Measurements from ENCODE around the gene NFATC1.

Gene NFATC1

DNA sequence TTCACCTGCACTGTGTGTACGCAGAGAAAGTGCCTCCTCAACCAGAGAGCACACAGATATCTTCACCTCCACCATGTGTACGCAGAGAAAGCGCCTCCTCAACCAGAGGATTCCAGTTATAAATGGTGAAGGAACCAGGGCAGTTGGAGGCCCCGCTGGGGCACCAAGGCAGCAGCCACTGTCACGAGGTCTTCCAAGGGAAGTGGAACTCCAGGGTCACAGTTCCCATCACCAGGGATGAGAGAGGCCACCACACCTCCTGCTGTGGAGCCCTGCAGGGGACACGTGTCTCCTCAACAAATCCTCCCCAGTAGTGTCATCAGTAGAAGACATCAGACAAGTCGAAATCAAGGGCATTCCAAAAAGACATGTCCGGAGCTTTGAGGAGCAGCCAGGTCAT, 28.2 kb upstream of the NFATC1 start:
- TF ChIP-seq, protein P1, sequence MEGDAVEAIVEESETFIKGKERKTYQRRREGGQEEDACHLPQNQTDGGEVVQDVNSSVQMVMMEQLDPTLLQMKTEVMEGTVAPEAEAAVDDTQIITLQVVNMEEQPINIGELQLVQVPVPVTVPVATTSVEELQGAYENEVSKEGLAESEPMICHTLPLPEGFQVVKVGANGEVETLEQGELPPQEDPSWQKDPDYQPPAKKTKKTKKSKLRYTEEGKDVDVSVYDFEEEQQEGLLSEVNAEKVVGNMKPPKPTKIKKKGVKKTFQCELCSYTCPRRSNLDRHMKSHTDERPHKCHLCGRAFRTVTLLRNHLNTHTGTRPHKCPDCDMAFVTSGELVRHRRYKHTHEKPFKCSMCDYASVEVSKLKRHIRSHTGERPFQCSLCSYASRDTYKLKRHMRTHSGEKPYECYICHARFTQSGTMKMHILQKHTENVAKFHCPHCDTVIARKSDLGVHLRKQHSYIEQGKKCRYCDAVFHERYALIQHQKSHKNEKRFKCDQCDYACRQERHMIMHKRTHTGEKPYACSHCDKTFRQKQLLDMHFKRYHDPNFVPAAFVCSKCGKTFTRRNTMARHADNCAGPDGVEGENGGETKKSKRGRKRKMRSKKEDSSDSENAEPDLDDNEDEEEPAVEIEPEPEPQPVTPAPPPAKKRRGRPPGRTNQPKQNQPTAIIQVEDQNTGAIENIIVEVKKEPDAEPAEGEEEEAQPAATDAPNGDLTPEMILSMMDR (IDR thresholded peaks at IDR 0.05; ENCODE audit: low read depth, low read length, missing control alignments) = no peak
- no peak for DNase-seq (ENCODE audit: low read depth)
- no peak overlapping the region for H3K4me3 ChIP-seq (ENCODE audit: low read depth, low read length)

DNA sequence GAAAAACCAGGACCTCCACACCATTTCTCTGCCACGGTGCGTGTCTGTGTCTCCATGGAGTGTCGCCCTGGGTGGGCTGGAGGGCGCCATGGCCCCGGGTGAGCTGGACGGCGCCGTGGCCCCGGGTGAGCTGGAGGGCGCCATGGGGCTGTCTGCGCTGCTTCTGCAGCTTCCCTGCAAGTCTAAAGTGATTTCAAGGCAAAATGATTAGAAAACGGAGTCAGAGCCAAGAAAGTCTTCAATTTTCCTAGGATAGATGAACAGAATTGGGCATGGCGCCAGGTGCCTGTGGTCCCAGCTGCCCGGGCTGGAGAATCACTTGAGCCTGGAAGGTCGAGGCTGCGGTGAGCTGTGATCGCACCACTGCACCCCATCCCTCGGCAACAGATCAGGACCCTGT, 27.7 kb upstream of the NFATC1 start:
- TF ChIP-seq, protein P1 (IDR thresholded peaks at IDR 0.05; ENCODE audit: low read depth, low read length, missing control alignments) = no peak
- H3K4me3 ChIP-seq (ENCODE audit: low read depth, low read length) = no peak overlapping the region
- DNase-seq (ENCODE audit: low read depth) = no peak

DNA sequence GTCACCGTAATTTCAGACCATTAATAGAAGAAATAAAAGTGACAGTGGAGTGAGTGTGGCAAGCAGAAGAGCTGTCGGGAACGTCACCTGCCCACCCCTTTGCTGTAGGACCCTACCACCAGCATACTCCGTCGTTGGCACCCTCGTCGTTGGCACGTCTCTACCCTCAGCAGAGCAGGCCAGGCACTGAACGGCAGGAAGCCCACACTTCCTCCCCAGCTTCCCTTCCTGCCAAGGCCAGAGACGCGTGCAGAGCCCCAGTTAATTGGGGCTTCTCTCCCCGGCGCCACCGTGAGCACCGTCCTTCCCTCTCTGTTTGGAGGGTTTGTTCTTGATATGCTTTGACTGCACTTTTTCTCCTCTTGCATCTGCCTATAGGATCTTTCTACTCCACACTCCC, 27.0 kb upstream of the NFATC1 start:
- TF ChIP-seq, protein P1 (IDR thresholded peaks at IDR 0.05; ENCODE audit: low read depth, low read length, missing control alignments) = no peak
- DNase-seq (ENCODE audit: low read depth) = no peak
- no peak overlapping the region for H3K4me3 ChIP-seq (ENCODE audit: low read depth, low read length)

DNA sequence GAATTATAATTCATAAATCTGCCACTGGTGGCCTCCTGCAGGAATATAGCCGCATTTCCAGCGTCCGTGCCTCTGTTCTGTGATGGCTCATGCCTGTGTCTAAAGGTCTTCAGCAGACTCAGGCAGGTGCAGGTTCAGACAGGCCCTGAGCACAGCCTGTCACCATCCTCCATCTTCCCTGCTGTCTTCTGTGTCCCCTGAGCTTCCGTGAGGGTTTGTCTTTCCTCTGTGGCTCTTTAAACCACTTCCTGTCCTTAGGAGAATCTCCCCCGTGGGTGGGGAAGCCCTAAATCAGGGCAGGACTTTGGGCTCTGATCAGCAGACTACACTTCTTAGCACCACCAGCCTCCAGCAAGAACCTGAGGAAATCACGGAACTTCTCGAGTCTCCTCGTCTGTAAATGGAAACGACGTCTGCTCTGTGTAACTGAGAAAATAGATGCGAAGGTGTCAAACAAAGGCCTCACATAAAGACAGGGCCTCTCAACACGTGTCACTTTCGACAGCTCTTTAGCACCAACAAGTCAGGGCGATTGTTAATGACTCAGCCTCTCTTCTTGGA, 24.1 kb upstream of the NFATC1 start:
- no peak for DNase-seq (ENCODE audit: low read depth)
- TF ChIP-seq, protein P1 (IDR thresholded peaks at IDR 0.05; ENCODE audit: low read depth, low read length, missing control alignments) = no peak
- no peak overlapping the region for H3K4me3 ChIP-seq (ENCODE audit: low read depth, low read length)

DNA sequence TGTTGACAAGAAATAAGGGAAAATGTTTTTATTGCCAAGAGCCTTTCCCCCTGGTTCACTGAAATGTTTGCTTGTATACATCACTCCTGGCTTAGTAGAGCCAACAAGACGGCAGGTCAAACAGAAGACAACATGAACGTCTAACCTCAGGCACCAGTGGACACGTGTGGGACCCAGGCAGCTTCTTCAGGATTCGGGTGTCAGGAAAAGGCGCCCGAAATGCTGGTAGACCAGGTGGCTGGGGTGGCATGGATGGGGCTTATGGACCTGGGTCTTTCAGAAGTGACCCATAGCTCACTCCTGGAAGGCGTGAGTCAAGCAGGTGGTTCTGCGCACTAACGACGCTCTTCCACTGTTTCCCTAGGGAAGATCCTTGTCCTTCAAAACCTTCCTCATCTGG, 23.3 kb upstream of the NFATC1 start:
- TF ChIP-seq, protein P1 (IDR thresholded peaks at IDR 0.05; ENCODE audit: low read depth, low read length, missing control alignments) = no peak
- no peak overlapping the region for H3K4me3 ChIP-seq (ENCODE audit: low read depth, low read length)

DNA sequence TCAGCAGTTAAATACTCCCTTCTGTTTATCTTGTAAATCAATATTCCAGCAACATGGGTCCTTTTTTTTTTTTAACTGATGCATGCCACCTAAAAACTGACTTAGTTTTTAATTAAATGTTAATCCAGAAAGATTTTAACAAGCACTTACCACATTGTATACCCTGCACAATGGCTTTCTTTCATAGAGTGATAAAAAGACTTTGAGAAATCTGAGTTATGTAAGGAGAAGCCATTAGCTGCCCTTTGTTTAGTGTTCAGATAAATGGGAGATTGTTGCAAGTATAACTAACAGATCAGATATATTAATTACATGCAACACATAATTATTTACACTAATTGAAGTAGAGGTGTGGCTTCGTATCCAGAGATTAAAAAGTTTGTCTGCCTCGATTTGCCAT, 22.7 kb upstream of the NFATC1 start:
- TF ChIP-seq, protein P1 (IDR thresholded peaks at IDR 0.05; ENCODE audit: low read depth, low read length, missing control alignments) = no peak
- DNase-seq (ENCODE audit: low read depth) = no peak
- H3K4me3 ChIP-seq (ENCODE audit: low read depth, low read length) = no peak overlapping the region

More for the DNA sequence above, 23.3 kb upstream of the NFATC1 start:
- no peak for DNase-seq (ENCODE audit: low read depth)

DNA sequence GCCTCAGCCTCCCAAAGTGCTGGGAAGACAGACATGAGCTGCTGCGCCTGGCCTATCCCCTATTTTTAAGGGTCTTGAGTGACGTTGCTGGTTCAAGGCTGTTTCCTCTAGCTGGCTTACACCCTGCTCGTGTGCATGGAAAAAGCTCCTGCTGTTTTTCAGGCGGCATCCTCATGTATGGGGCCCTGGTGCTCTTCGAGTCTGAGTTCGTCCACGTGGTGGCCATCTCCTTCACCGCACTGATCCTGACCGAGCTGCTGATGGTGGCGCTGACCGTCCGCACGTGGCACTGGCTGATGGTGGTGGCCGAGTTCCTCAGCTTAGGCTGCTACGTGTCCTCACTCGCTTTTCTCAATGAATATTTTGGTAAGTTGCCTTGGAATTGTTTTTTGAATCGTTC, 22.0 kb upstream of the NFATC1 start:
- TF ChIP-seq, protein P1 (IDR thresholded peaks at IDR 0.05; ENCODE audit: low read depth, low read length, missing control alignments) = no peak
- no peak overlapping the region for H3K4me3 ChIP-seq (ENCODE audit: low read depth, low read length)
- DNase-seq (ENCODE audit: low read depth) = no peak
